ENCODE results near the gene MX2.
"Not testable (repeated sequence)": the region's sequence is repeated elsewhere in the genome, so short reads cannot be mapped to it uniquely, and the experiment has no call there.

The MX2 gene

GRCh38 chr21:41361786-41362604, at the start of gene MX2:
MX2 (plus strand) TSS chr21:41362027; CDS start chr21:41376907, 14,880 bp downstream.
- Mint-ChIP-seq H3K27me3 (no peaks in the 10 kb centered on the region), H3K36me3 (no peaks in the 10 kb centered on the region), H3K4me1 (peaks cover 26 to 45% of the 10 kb centered on the region in 2 donors), H3K4me3 (peak within 1 kb of the TSS; percentile 79 to 80), H3K9me3 (no peaks in the 10 kb centered on the region), H3K27ac (peak within 1 kb of the TSS; percentile 81)
- ATAC-seq (replicated peaks) (peak; percentile 86 to 87), DNase-seq (peak; percentile 59)

- not testable (repeated sequence) for DNase-seq; ATAC-seq (replicated peaks); H3K9me3 Mint-ChIP-seq; H3K27ac Mint-ChIP-seq; H3K36me3 Mint-ChIP-seq; H3K4me1 Mint-ChIP-seq; H3K4me3 Mint-ChIP-seq
- H3K27me3 Mint-ChIP-seq, result peaks cover 47 to 66% of the 10 kb centered on the region in 2 donors
These were observed 48.3 kb upstream of the MX2 start for GRCh38 chr21:41313285-41314164.

- ATAC-seq (replicated peaks) (no peak), DNase-seq (no peak)
- Mint-ChIP-seq H3K36me3 (no peaks in the 10 kb centered on the region), H3K4me3 (peak overlapping the region in 1 of 2 donors; percentile 10), H3K27ac (no peak overlapping the region), H3K9me3 (no peaks in the 10 kb centered on the region), H3K4me1 (peaks cover 3 to 6% of the 10 kb centered on the region in 2 donors), H3K27me3 (peaks cover 41 to 63% of the 10 kb centered on the region in 2 donors)
These were observed 46.1 kb upstream of the MX2 start for GRCh38 chr21:41315726-41316125.

GRCh38 chr21:41316200-41317062, 45.4 kb upstream of the MX2 start, which contains the start of gene FAM3B:
FAM3B (plus strand) TSS chr21:41316801; CDS start chr21:41316880, 79 bp downstream.
- ATAC-seq (replicated peaks) (peak in 1 of 2 donors; percentile 14), DNase-seq (no peak)
- Mint-ChIP-seq H3K4me1 (peaks cover 3 to 6% of the 10 kb centered on the region in 2 donors), H3K4me3 (peak within 1 kb of the TSS; percentile 60 to 61), H3K27ac (no peak within 1 kb of the TSS), H3K36me3 (no peaks in the 10 kb centered on the region), H3K9me3 (no peaks in the 10 kb centered on the region), H3K27me3 (peaks cover 44 to 65% of the 10 kb centered on the region in 2 donors)

- peak overlapping the region; percentile 60 to 61 for H3K4me3 Mint-ChIP-seq
These were observed 44.8 kb upstream of the MX2 start for GRCh38 chr21:41317063-41317392.

GRCh38 chr21:41317458-41317857, 44.4 kb upstream of the MX2 start:
- ATAC-seq (replicated peaks) (no peak), DNase-seq (no peak)
- Mint-ChIP-seq H3K27ac (no peak overlapping the region), H3K36me3 (no peaks in the 10 kb centered on the region), H3K4me3 (peak overlapping the region; percentile 40 to 61), H3K9me3 (no peaks in the 10 kb centered on the region), H3K4me1 (peaks cover 3 to 6% of the 10 kb centered on the region in 2 donors), H3K27me3 (peaks cover 44 to 66% of the 10 kb centered on the region in 2 donors)

More at GRCh38 chr21:41317063-41317392, 44.8 kb upstream of the MX2 start:
- Mint-ChIP-seq H3K36me3 (no peaks in the 10 kb centered on the region), H3K9me3 (no peaks in the 10 kb centered on the region), H3K27ac (no peak overlapping the region), H3K4me1 (peaks cover 3 to 6% of the 10 kb centered on the region in 2 donors), H3K27me3 (peaks cover 44 to 66% of the 10 kb centered on the region in 2 donors)
- DNase-seq (no peak), ATAC-seq (replicated peaks) (no peak)

GRCh38 chr21:41318218-41318617, 43.6 kb upstream of the MX2 start:
- Mint-ChIP-seq H3K4me3 (no peak overlapping the region), H3K4me1 (peaks cover 3 to 6% of the 10 kb centered on the region in 2 donors), H3K9me3 (no peaks in the 10 kb centered on the region), H3K36me3 (no peaks in the 10 kb centered on the region), H3K27ac (no peak overlapping the region), H3K27me3 (peaks cover 44 to 73% of the 10 kb centered on the region in 2 donors)
- ATAC-seq (replicated peaks) (no peak), DNase-seq (no peak)

- peaks cover 44 to 72% of the 10 kb centered on the region in 2 donors for H3K27me3 Mint-ChIP-seq
These were observed 42.6 kb upstream of the MX2 start for GRCh38 chr21:41319273-41319672.

GRCh38 chr21:41321211-41321907, 40.5 kb upstream of the MX2 start:
- no peak overlapping the region for H3K27ac Mint-ChIP-seq

More at GRCh38 chr21:41319273-41319672, 42.6 kb upstream of the MX2 start:
- H3K4me1 Mint-ChIP-seq, result peaks cover 3 to 6% of the 10 kb centered on the region in 2 donors
- no peak for ATAC-seq (replicated peaks)
- no peaks in the 10 kb centered on the region for H3K36me3 Mint-ChIP-seq
- no peaks in the 10 kb centered on the region for H3K9me3 Mint-ChIP-seq
- H3K4me3 Mint-ChIP-seq, result no peak overlapping the region
- no peak for DNase-seq
- no peak overlapping the region for H3K27ac Mint-ChIP-seq

GRCh38 chr21:41321908-41322495, 39.8 kb upstream of the MX2 start:
- no peaks in the 10 kb centered on the region for H3K9me3 Mint-ChIP-seq
- H3K4me3 Mint-ChIP-seq, result no peak overlapping the region
- ATAC-seq (replicated peaks) (no peak), DNase-seq (no peak)
- no peaks in the 10 kb centered on the region for H3K36me3 Mint-ChIP-seq
- H3K4me1 Mint-ChIP-seq, result peaks cover 5 to 6% of the 10 kb centered on the region in 2 donors
- no peak overlapping the region for H3K27ac Mint-ChIP-seq
- H3K27me3 Mint-ChIP-seq, result peaks cover 24 to 48% of the 10 kb centered on the region in 2 donors

More at GRCh38 chr21:41321211-41321907, 40.5 kb upstream of the MX2 start:
- Mint-ChIP-seq H3K4me3 (no peak overlapping the region), H3K4me1 (peaks cover 5 to 6% of the 10 kb centered on the region in 2 donors), H3K36me3 (no peaks in the 10 kb centered on the region), H3K27me3 (peaks cover 24 to 51% of the 10 kb centered on the region in 2 donors), H3K9me3 (no peaks in the 10 kb centered on the region)
- DNase-seq (no peak), ATAC-seq (replicated peaks) (peak in 1 of 2 donors; percentile 45)

- no peak overlapping the region for H3K27ac Mint-ChIP-seq
- peaks cover 0 to 1% of the 10 kb centered on the region in 2 donors for H3K4me1 Mint-ChIP-seq
- H3K9me3 Mint-ChIP-seq, result no peaks in the 10 kb centered on the region
- DNase-seq, result no peak
- no peaks in the 10 kb centered on the region for H3K36me3 Mint-ChIP-seq
- H3K27me3 Mint-ChIP-seq, result peaks cover 19 to 41% of the 10 kb centered on the region in 2 donors
- no peak for ATAC-seq (replicated peaks)
- H3K4me3 Mint-ChIP-seq, result no peak overlapping the region
These were observed 39.1 kb upstream of the MX2 start for GRCh38 chr21:41322496-41323382.
